ENCODE data around the gene WFDC12. TPM values are rescaled to one million over a fixed set of nuclear protein-coding genes. Genes with fewer than 3 reads are reported as not detected.

Gene WFDC12, protein sequence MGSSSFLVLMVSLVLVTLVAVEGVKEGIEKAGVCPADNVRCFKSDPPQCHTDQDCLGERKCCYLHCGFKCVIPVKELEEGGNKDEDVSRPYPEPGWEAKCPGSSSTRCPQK
- 0.96 TPM in 1 of 2 replicates, not detected in the other for total RNA-seq

DNA sequence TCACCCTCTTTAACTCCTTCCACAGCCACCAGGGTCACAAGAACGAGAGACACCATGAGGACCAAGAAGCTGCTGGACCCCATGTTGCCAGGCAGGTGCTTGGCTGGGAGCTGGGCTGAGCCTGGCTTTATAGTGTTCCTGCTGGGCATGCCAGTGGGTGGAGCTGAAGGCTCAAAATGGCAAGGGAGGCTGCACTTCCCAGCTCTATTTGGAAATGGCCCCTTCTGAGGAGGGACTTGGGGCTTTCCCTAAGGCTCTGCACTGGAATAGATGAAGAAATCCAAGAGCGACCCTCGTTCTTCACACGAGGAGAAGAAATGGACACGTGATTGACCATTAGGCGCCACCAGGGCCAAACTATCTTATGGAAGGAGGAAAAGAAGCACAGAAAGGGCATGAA, at the start of gene WFDC12:
TSS of gene WFDC12 (minus strand) at position 101 of the 400 bp plus-strand sequence. CDS start at position 83, 18 bp downstream.

DNA sequence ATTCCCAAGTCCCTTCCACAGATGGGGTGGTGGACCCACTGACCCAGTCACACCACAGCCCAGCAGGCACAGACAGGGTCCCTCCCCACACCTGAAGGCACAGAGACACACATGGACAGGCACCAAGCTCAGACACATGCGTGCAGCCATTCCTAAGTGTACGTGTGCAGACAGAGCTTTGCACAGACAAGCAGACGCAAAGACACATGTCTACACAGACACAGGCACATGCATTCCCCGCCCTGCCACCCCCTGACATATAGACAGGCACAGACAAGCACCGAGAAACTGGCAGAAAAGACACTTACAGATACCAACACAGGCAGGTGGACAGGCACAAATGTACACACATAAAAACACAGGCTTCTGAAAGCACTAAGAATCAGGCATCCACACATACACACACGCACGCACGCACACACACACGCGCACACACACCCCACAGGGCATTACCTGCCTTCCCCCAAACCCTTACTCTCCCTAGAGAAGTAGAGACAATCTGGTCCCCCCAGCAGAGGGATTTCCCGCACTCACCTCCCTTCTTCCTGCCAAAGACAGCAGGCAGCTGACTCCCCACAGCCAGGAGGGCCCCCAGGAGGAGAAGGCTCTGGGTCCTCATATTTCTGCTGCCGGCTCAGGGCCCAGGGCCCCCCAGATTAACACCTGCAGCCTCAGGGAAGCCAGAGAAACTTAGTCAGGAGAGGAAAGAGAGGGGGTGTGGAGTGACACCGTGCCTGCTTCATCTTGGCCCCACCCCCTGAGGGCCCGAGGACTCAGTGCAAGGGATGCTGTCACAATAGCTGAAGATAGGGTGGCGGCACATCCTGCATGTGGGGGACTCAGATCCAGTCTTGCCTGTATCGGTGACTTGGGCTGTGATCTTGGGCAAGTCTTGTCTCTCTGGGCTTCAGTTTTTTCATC, 9.5 kb downstream of the WFDC12 start, which contains the start of gene WFDC5:
TSS of gene WFDC5 (minus strand) at position 710 of the 921 bp plus-strand sequence. CDS start at position 619, 91 bp downstream.

DNA sequence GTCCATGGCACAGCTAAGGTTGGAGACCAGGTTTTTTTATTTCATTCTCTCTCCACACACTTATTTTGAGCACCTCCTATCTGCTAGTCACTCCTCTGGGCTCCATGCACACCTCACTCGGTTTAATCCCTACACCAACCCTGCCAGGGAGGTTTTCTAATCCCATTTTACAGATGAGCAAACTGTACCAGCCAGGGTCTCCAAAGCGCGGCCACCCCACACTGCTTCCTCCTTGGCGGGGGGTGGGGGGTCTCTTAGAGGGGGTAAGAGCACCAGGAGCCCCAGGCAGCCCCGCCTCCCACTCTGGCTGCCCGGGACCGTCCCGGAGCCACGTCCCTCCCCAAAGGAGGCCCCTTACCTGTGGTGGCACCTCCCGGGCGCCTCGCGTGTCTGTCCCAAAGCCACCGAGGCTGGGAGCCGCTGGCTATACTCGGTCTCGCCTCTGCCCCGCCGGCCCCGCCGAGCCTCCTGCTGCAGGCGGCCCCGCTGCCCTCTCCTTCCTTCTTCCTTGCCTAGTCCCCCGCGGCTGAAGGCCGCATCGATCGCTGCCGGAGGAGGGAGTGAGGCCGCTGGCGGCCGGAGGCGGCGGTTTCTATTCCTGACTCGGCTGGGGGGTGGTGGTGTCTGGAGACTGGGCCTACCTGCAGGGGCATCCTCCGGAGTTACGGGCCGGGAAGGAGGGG, 23.6 kb downstream of the WFDC12 start, which contains the start of gene KCNS1:
TSS of gene KCNS1 (minus strand) at position 565 of the 683 bp plus-strand sequence. CDS start 1,891 bp downstream, outside the sequence.

Other genes starting within 250 kb of the WFDC12 start
- gene YWHAB, start 238.8 kb downstream of the WFDC12 start, total RNA-seq = 65.1 and 69.3 TPM in 2 replicates
- gene PABPC1L, start 214.4 kb downstream of the WFDC12 start, total RNA-seq = 8.1 and 11.8 TPM in 2 replicates
- 21.5 and 34.7 TPM in 2 replicates for gene TOMM34, start 164.1 kb downstream of the WFDC12 start, total RNA-seq
- gene STK4, start 158.0 kb downstream of the WFDC12 start, total RNA-seq = 24.7 and 25.3 TPM in 2 replicates
- gene KCNS1, start 23.3 kb downstream of the WFDC12 start, total RNA-seq = 1.1 and 3.9 TPM in 2 replicates
- gene WFDC5, start 9.3 kb downstream of the WFDC12 start, total RNA-seq = 2.4 TPM in 1 of 2 replicates, not detected in the other
- gene PI3, start 50.4 kb upstream of the WFDC12 start, total RNA-seq = 7.0 and 45.3 TPM in 2 replicates
- gene SEMG1, start 82.6 kb upstream of the WFDC12 start, total RNA-seq = not detected in 2 replicates
- not detected in 2 replicates for gene SEMG2, start 96.9 kb upstream of the WFDC12 start, total RNA-seq
- gene SLPI, start 130.1 kb upstream of the WFDC12 start, total RNA-seq = 837 and 1,171 TPM in 2 replicates
- not detected in 2 replicates for gene RBPJL, start 182.4 kb upstream of the WFDC12 start, total RNA-seq
- gene MATN4, start 183.8 kb upstream of the WFDC12 start, total RNA-seq = 0.21 TPM in 1 of 2 replicates, not detected in the other
- 335 and 460 TPM in 2 replicates for gene SDC4, start 224.0 kb upstream of the WFDC12 start, total RNA-seq
- gene SYS1, start 238.7 kb upstream of the WFDC12 start, total RNA-seq = 14.1 and 28.2 TPM in 2 replicates

All from tracheal epithelial cell (primary cell).